T47D (cell line): ENCODE measurements around the gene RFC4.

Source experiments
- DNase-seq, 2 experiments: peaks; one replicate each; pipeline versions ENCODE4 v3.0.0 to v3.0.0-alpha.2; 2011 to 2012; ENCODE audit warnings: low read depth in 1 of 2, low spot score in 1 of 2
- JUND ChIP-seq: IDR thresholded peaks from 2 replicates; pipeline ENCODE4 v1.6.1; 2012; ENCODE audit warnings: low read depth
- in situ Hi-C: cut with HindIII; loops from 2 replicates; pipeline ENCODE4 v1.10.0; 2016; ENCODE audit warnings: low sequenced_read_pairs, low pct_unique_long_range_greater_than_20kb

The RFC4 gene

GRCh38 chr3:186782542-186783057 lies 23.7 kb downstream of the RFC4 start:
- in situ Hi-C loops, result no loop called here
- TF ChIP-seq JUND, result no peak
- DNase-seq, result peak in 1 of 2 experiments; percentile 56

GRCh38 chr3:186779204-186779603 lies 27.1 kb downstream of the RFC4 start:
- DNase-seq, result no peak
- in situ Hi-C loops, result no loop called here
- TF ChIP-seq JUND, result no peak

DNA sequence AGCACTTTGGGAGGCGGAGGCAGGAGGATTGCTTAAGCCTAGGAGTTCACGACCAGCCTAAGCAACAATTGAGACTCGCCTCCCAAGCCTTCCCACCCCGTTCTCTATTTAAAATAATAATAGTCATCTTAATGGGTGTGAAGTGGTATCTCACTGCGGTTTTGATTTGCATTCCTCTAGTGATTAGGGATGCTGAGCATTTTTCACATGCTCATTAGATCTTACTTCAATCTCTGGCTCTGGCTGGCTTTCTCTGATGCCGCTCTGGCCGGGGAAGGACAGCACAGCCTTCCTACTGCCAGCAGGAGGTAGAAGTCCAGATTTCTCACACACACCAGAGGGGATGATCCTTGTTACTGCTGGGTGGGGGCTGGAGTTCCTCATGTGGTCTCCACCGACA lies 30.3 kb downstream of the RFC4 start:
- DNase-seq, result no peak
- in situ Hi-C loops, result no loop called here
- no peak for TF ChIP-seq JUND

DNA sequence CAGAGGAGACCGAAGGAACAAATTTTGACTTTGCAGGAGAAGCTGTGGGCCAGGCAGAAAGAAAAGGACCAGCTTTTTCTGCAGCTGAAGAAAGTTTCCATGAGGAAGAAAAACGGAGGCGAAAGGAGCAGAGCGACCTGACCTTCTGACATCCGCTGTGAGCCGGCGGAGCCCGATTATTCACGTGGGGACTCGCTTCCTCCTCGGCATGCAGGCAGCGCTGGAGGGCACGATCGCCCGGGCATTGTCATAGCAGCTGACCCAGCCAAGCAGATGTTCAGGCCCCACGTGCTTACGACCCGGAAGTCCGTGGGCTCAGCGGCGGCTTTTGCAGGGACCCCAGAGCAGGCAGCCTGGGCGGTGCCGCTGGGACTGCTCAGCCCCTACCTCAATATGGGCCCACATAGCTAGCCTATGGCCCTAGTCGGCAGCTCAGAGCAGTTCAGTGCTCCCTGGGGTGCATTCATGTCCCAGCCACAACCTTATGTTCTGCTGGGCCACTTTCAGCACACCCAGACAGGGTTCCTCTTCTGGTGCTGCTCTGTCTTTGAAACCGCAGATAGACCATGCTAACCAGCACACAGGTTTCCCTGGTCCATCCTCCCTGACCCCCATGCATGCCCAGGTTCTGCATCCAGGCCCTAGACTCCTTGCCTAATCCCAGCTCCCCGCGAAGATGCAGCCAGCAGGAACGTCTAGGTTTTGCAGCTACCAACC lies 33.4 kb downstream of the RFC4 start:
- TF ChIP-seq JUND, result no peak
- in situ Hi-C loops, result no loop called here
- peak; percentile 71 to 75 for DNase-seq

DNA sequence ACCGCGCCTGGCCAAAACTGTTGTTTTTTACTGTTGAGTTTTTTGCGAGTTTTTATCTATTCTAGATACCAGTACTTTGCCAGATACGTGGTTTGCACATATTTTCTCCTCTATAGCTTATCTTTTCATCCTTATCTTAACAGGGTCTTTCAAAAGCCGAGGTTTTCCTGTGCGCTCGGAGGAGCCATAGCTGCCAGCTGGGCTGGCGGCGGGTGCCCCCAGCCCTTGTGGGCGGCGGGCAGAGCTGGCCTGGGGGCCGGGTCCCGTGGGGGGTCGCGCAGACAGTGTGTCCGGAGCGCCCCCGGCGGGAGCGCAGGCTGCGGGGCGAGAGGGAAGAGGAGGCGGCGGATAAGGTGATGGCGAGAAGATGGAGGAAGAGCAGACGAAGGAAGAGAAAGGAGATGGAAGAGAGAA lies 34.0 kb downstream of the RFC4 start:
- in situ Hi-C loops, result no loop called here
- TF ChIP-seq JUND, result no peak
- no peak for DNase-seq

GRCh38 chr3:186760897-186761447 lies 45.3 kb downstream of the RFC4 start:
- in situ Hi-C loops, result no loop called here

DNA sequence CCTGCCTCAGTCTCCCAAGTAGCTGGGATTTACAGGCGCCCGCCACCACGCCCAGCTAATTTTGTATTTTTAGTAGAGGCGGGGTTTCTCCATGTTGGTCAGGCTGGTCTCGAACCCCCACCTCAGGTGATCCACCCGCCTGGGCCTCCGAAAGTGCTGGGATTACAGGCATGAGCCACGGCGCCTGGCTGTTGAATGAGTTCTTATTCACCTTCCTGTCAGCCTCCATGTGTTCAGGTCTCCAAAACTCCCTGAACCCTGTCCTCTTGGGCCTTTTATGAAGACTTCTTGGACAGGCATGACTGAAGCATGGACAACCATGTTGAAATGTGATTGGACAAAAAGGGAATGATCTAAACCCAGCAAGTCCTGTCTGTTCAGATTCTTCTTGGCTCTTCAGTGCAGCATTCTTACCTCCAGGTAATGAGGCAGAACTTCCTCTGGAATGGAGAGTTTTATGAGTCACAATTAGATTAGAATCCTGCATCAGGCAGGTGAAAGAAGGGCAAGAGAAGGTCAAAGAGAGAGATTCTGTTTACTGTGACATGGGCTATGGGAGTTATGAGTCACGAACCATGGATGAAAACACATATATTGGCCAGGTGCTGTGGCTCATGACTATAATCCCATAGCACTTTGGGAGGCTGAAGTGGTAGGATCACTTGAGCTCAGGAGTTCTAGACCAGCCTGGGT lies 46.0 kb downstream of the RFC4 start:
- no peak for TF ChIP-seq JUND
- peak in 1 of 2 experiments; percentile 92 for DNase-seq
- in situ Hi-C loops, result no loop called here

More at GRCh38 chr3:186760897-186761447, 45.3 kb downstream of the RFC4 start:
- no peak for TF ChIP-seq JUND
- no peak for DNase-seq

- no peak for TF ChIP-seq JUND
- DNase-seq, result no peak
- in situ Hi-C loops, result no loop called here
Observed at GRCh38 chr3:186759231-186759930, 46.9 kb downstream of the RFC4 start.

DNA sequence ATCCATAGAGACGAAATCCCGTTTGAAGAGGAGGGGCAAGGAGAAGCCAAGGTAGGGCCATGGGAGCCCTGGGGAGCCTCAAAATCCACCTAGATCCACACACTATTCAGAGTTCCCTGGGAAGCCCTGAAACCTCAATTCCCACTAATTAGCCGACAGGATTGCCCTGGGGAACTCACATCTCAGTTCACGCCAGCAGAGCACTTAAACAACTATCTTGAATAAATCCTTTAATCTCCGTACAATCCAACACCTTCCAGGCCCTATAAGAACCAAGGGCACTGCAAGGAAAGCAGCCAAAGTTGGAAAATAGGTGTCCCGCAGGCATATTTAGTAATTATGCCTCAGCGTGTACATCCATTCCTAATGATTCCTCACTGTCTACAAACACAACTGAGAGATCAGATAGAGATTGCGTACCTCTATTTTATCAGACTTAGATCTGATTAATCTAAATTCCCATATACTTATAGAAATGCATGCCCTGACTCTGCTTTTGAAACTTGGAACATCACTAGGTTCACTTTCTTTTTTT lies 48.5 kb downstream of the RFC4 start:
- TF ChIP-seq JUND, result no peak
- in situ Hi-C loops, result no loop called here
- DNase-seq, result no peak

- no peak for DNase-seq
- TF ChIP-seq JUND, result no peak
- in situ Hi-C loops, result no loop called here
Observed at GRCh38 chr3:186757214-186757613, 49.1 kb downstream of the RFC4 start.

GRCh38 chr3:186754871-186755270 lies 51.4 kb downstream of the RFC4 start:
- in situ Hi-C loops, result no loop called here
- DNase-seq, result no peak
- no peak for TF ChIP-seq JUND

DNA sequence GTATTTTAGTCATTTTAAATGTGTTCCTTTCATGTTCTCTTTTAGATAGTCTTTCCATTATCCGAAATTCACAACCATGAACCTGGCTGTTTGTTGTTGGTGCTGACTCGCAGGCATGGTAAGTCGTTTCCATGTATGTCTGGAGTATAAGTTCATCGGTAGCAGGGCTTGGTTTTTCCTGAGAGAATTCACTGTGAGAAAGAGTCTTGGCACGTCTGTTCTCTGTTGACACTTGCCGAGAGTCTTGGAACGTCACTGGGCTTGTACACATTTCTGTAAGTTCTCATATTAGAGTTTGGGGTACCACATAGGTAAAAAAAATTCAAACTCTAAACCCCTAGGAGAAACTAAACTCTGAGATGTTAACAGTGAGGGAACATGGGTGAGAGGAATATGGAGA lies 52.3 kb downstream of the RFC4 start:
- no peak for DNase-seq
- TF ChIP-seq JUND, result no peak
- in situ Hi-C loops, result no loop called here
